Retina (tissue), 1 donor: Measurements from ENCODE around the gene TM2D3.

Experiments
- DNase-seq: peaks from one replicate; pipeline ENCODE4 v3.0.0-alpha.2; 2016

The TM2D3 gene

DNA sequence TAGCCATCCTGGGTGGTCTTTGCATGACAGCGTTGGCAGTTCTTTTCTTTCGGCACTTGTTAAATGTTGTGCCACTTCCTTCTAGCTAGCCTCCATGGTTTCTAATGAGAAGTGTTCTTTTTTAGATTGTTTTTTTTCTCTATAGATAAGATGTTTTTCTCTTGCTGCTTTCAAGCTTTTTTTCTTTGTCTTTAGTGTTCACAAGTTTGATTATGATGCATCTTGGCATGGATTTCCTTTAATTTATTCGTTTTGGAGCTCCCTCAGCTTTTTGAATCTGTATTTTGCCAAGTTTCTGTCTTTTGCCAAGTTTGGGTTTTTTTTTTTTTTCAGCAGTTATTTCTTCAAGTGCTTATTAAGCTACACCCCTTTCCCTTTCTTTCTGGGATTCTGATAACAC is 53.1 kb downstream of the TM2D3 start:
- peak; percentile 46 for DNase-seq

DNA sequence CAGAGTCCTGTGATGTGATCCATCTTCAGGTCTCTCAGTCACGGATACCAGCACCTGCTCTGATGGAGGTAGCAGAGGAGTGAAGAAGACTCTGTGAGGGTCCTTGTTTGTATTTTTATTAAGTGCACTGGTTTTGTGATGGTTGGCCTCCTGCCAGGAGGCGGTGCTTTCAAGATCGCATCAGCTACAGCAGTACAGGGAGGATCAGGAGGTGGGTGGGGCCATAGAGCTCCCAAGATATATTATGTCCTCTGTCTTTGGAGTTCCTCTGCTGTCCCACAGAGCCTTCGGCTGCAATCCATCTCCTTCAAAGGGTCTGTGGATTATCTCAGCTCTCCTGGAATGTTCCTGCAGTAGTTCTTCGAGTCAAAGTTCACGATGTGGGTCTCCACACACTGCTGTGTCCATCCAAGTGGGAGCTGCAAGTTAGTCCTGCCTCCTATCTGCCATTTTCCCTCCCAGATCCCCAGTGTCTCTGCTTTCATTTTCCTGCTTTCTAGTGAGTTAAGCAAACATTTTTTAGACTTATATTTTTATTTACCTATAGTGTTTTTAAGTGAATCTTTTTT is 54.7 kb downstream of the TM2D3 start:
- DNase-seq = no peak

DNA sequence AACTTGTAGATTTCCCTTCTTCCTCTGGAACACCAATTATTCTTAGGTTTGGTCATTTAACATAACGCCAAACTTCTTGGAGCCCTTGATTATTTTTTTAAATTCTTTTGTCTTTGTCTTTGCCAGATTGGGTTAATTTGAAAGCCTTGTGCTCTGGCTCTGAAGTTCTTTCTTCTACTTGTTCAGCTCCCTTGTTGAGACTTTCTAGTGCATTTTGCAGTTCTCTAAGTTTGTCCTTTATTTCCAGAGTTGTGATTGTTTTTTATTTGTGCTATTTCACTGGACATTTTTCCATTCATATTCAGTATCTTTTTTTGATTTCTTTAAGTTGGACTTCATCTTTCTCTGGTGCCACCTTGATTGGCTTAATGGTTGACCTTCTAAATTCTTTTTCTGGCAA is 55.5 kb downstream of the TM2D3 start:
- no peak for DNase-seq
